ENCODE data around the gene SORBS2.

- no peak for TF ChIP-seq EZH2 (IDR thresholded peaks at IDR 0.05; ENCODE audit: low read length, missing control alignments)
- TF ChIP-seq, protein P1, sequence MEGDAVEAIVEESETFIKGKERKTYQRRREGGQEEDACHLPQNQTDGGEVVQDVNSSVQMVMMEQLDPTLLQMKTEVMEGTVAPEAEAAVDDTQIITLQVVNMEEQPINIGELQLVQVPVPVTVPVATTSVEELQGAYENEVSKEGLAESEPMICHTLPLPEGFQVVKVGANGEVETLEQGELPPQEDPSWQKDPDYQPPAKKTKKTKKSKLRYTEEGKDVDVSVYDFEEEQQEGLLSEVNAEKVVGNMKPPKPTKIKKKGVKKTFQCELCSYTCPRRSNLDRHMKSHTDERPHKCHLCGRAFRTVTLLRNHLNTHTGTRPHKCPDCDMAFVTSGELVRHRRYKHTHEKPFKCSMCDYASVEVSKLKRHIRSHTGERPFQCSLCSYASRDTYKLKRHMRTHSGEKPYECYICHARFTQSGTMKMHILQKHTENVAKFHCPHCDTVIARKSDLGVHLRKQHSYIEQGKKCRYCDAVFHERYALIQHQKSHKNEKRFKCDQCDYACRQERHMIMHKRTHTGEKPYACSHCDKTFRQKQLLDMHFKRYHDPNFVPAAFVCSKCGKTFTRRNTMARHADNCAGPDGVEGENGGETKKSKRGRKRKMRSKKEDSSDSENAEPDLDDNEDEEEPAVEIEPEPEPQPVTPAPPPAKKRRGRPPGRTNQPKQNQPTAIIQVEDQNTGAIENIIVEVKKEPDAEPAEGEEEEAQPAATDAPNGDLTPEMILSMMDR (conservative IDR thresholded peaks at IDR 0.05 in 1 of 2, IDR thresholded peaks at IDR 0.05 in 1 of 2; ENCODE audit: low read depth in 1 of 2, low read length in 2 of 2) = no peak
Measured at GRCh38 chr4:185825737-185826136, 13.7 kb upstream of the SORBS2 start.

Data from fibroblast of lung (primary cell).